Stomach (tissue), 9 donors: ENCODE data around the gene TMEM51. TPM values are rescaled to one million over a fixed set of nuclear protein-coding genes. Genes with fewer than 3 reads are reported as not detected.
A peak's percentile ranks its signal among the peaks of the same experiment; 100 is the strongest.

Source experiments
- DNase-seq, 2 donors: peaks; one replicate each; pipeline versions ENCODE4 v3.0.0 to v3.0.0-alpha.2; 2013 to 2019
- H3K27ac ChIP-seq, 5 donors: fragments of 200-600 bp in 4 of 5; sonication (generic) in 4 of 5; one replicate each; pipeline ENCODE4 v1.5.1; 2013 to 2019; ENCODE audit warnings: mild to moderate bottlenecking in 1 of 5, moderate library complexity in 1 of 5
- H3K27me3 ChIP-seq, 3 donors: fragments of 200-600 bp; sonication (generic); one replicate each; pipeline ENCODE4 v1.5.1; 2017 to 2019; ENCODE audit warnings: mixed run types in 1 of 3
- H3K36me3 ChIP-seq, 4 donors: fragments of 200-600 bp; sonication (generic); 1 replicate in 3 of 4; 2 replicates in 1 of 4; pipeline ENCODE4 v1.5.1; 2016 to 2019
- H3K4me1 ChIP-seq, 4 donors: fragments of 200-600 bp; sonication (generic); one replicate each; pipeline ENCODE4 v1.5.1; 2016 to 2019
- H3K4me3 ChIP-seq, 4 donors: fragments of 200-600 bp; sonication (generic) in 3 of 4; one replicate each; pipeline ENCODE4 v1.5.1; 2016 to 2019; ENCODE audit warnings: mild to moderate bottlenecking in 1 of 4
- H3K9me3 ChIP-seq, 4 donors: fragments of 200-600 bp; sonication (generic); one replicate each; pipeline ENCODE4 v1.5.1; 2016 to 2019
- CTCF ChIP-seq, 7 experiments: fragments of 450-650 bp in 4 of 7; fragments of 200-600 bp in 3 of 7; sonication (generic) in 3 of 7; IDR thresholded peaks; one replicate each; pipeline ENCODE4 v1.5.1; 2016 to 2019; ENCODE audit warnings: antibody characterized with exemption in 7 of 7, control low read depth in 2 of 7, mild to moderate bottlenecking in 1 of 7
- EP300 ChIP-seq: sonication (generic); formaldehyde crosslinking; IDR thresholded peaks from one replicate; pipeline ENCODE4 v1.6.1; 2017; ENCODE audit warnings: antibody characterized with exemption
- POLR2A ChIP-seq, 4 donors: fragments of 450-650 bp; IDR thresholded peaks; one replicate each; pipeline ENCODE4 v1.6.1; 2016; ENCODE audit warnings: antibody characterized with exemption in 4 of 4, control low read depth in 2 of 4, mild to moderate bottlenecking in 1 of 4, moderate library complexity in 1 of 4
- POLR2AphosphoS5 ChIP-seq, 3 donors: sonication (generic); formaldehyde crosslinking; IDR thresholded peaks; one replicate each; pipeline ENCODE4 v1.6.1; 2016; ENCODE audit warnings: antibody characterized with exemption in 3 of 3
- WGBS, 5 donors: extraction: QIAGEN DNeasy Blood & Tissue Kit in 3 of 5; methylation state at CpG; one replicate each; pipeline versions ENCODE4 v1.1.5 to v1.1.7; 2013 to 2018; 5-methylcytosine and 5-hydroxymethylcytosine counted together
- intact Hi-C: fragments of 100-400 bp; cut with DNase I; formaldehyde crosslinking; loops from one replicate; pipeline ENCODE4 v1.15.1; 2023; ENCODE audit warnings: low total_unique reads
- polyA plus RNA-seq, 3 donors: library from polyadenylated mRNA; stranded (reverse); fragments of 200-250 nt; gene quantifications; one replicate each; pipeline ENCODE4 v1.2.3, GENCODE V29; 2013
- total RNA-seq, 5 donors: library from RNA; depleted of rRNA; stranded (reverse); fragments of >200 nt; gene quantifications; one replicate each; pipeline versions ENCODE4 v1.1.0 to v1.2.3, GENCODE V29; 2014 to 2016
- donor health status: healthy with polysubstance abuse.
- donor health status: Bipolar disorder and iron deficiency.
- donor health status: healthy.

The TMEM51 gene
- total and polyA plus RNA-seq, 8 donors = 1.2 to 32.2 (median 15.1) TPM

- TF ChIP-seq POLR2AphosphoS5 (IDR thresholded peaks at IDR 0.05) (no peak), EP300 (no peak), POLR2A (IDR thresholded peaks at IDR 0.05) (no peak), CTCF (IDR thresholded peaks at IDR 0.05) (no peak)
- Histone ChIP-seq H3K4me1 (no peaks in the 10 kb centered on the region), H3K36me3 (peaks cover 0 to 17% (median 7%) of the 10 kb centered on the region in 4 donors), H3K9me3 (no peaks in the 10 kb centered on the region), H3K4me3 (no peak overlapping the region), H3K27ac (no peak overlapping the region), H3K27me3 (no peaks in the 10 kb centered on the region)
- 91 to 96% (median 93%) methylated on average over 5 of the region's 5 CpGs for WGBS, 5 donors
- intact Hi-C loops = no loop called here
- no peak for DNase-seq
These were observed 40.4 kb upstream of the TMEM51 start for GRCh38 chr1:15113146-15113545.

- Histone ChIP-seq H3K9me3 (no peaks in the 10 kb centered on the region), H3K27me3 (no peaks in the 10 kb centered on the region), H3K4me1 (no peaks in the 10 kb centered on the region), H3K27ac (no peak overlapping the region), H3K4me3 (no peak overlapping the region), H3K36me3 (peaks cover 0 to 17% (median 7%) of the 10 kb centered on the region in 4 donors)
- DNase-seq = no peak
- WGBS, 5 donors = 87 to 95% (median 95%) methylated on average over 12 to 13 of the region's 13 CpGs
- TF ChIP-seq POLR2A (IDR thresholded peaks at IDR 0.05) (no peak), CTCF (IDR thresholded peaks at IDR 0.05) (no peak), EP300 (no peak), POLR2AphosphoS5 (IDR thresholded peaks at IDR 0.05) (no peak)
- intact Hi-C loops = no loop called here
These were observed 38.7 kb upstream of the TMEM51 start for GRCh38 chr1:15114884-15115283.

- WGBS, 5 donors = 91 to 94% (median 93%) methylated on average over 15 of the region's 15 CpGs
- DNase-seq = no peak
- H3K27ac ChIP-seq = no peak overlapping the region
- no peaks in the 10 kb centered on the region for H3K4me1 ChIP-seq
- H3K4me3 ChIP-seq = no peak overlapping the region
- peaks cover 0 to 17% (median 10%) of the 10 kb centered on the region in 4 donors for H3K36me3 ChIP-seq
- intact Hi-C loops = no loop called here
- H3K9me3 ChIP-seq = no peaks in the 10 kb centered on the region
- H3K27me3 ChIP-seq = no peaks in the 10 kb centered on the region
- TF ChIP-seq POLR2AphosphoS5 (IDR thresholded peaks at IDR 0.05) (no peak), POLR2A (IDR thresholded peaks at IDR 0.05) (no peak), EP300 (no peak), CTCF (IDR thresholded peaks at IDR 0.05) (no peak)
These were observed 37.8 kb upstream of the TMEM51 start for GRCh38 chr1:15115542-15116330.

GRCh38 chr1:15116966-15117365 is 36.6 kb upstream of the TMEM51 start:
- no peaks in the 10 kb centered on the region for H3K9me3 ChIP-seq
- H3K27me3 ChIP-seq = no peaks in the 10 kb centered on the region
- intact Hi-C loops = no loop called here
- DNase-seq = peak in 1 of 2 donors; percentile 59
- TF ChIP-seq CTCF (IDR thresholded peaks at IDR 0.05) (no peak), POLR2A (IDR thresholded peaks at IDR 0.05) (no peak), EP300 (no peak), POLR2AphosphoS5 (IDR thresholded peaks at IDR 0.05) (no peak)
- peaks cover 0 to 17% (median 10%) of the 10 kb centered on the region in 4 donors for H3K36me3 ChIP-seq
- H3K27ac ChIP-seq = no peak overlapping the region
- 32 to 52% (median 49%) methylated on average over 5 of the region's 5 CpGs for WGBS, 5 donors
- H3K4me1 ChIP-seq = no peaks in the 10 kb centered on the region
- H3K4me3 ChIP-seq = no peak overlapping the region
